ENCODE measurements around the gene TMEM213.

DNA sequence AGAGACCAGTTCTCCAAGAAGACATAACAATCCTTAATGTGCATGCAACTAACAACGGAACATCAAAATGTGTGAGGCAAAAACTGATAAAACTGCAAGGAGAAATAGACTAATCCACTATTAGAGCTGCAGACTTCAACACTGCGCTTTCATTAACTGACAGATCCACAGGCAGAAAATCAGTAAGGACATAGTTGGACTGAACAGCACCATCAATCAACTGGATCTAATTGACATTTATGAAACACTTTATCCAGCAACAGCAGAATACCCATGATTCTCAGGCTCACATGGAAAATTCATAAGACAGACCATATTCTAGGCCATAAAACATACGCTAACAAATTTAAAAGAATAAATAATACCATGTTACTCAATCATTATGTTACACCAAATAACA is 21.8 kb downstream of the TMEM213 start:
- TF ChIP-seq, protein P1, sequence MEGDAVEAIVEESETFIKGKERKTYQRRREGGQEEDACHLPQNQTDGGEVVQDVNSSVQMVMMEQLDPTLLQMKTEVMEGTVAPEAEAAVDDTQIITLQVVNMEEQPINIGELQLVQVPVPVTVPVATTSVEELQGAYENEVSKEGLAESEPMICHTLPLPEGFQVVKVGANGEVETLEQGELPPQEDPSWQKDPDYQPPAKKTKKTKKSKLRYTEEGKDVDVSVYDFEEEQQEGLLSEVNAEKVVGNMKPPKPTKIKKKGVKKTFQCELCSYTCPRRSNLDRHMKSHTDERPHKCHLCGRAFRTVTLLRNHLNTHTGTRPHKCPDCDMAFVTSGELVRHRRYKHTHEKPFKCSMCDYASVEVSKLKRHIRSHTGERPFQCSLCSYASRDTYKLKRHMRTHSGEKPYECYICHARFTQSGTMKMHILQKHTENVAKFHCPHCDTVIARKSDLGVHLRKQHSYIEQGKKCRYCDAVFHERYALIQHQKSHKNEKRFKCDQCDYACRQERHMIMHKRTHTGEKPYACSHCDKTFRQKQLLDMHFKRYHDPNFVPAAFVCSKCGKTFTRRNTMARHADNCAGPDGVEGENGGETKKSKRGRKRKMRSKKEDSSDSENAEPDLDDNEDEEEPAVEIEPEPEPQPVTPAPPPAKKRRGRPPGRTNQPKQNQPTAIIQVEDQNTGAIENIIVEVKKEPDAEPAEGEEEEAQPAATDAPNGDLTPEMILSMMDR (IDR thresholded peaks at IDR 0.05; ENCODE audit: low read length): no peak
- no peak for TF ChIP-seq EZH2 (optimal IDR thresholded peaks at IDR 0.05; ENCODE audit: low read depth, low read length)
